T-helper 2 cell (primary cell): ENCODE measurements around the gene BRINP3.

Source experiments
- DNase-seq, 5 experiments: peaks; one replicate each; pipeline versions ENCODE4 v3.0.0 to v3.0.0-alpha.2; 2012 to 2022

Gene BRINP3

GRCh38 chr1:190444464-190444863 is 33.2 kb downstream of the BRINP3 start:
- no peak for DNase-seq

GRCh38 chr1:190439447-190439846 is 38.2 kb downstream of the BRINP3 start:
- no peak for DNase-seq

- no peak for DNase-seq
Measured at GRCh38 chr1:190436615-190437014, 41.0 kb downstream of the BRINP3 start.

- DNase-seq: no peak
Measured at GRCh38 chr1:190429932-190430331, 47.7 kb downstream of the BRINP3 start.

- no peak for DNase-seq
Measured at GRCh38 chr1:190429141-190429540, 48.5 kb downstream of the BRINP3 start.

- no peak for DNase-seq
Measured at GRCh38 chr1:190416239-190416638, 61.4 kb downstream of the BRINP3 start.

GRCh38 chr1:190413142-190413541 is 64.5 kb downstream of the BRINP3 start:
- no peak for DNase-seq

GRCh38 chr1:190403402-190403801 is 74.3 kb downstream of the BRINP3 start:
- DNase-seq: no peak

GRCh38 chr1:190399233-190399632 is 78.4 kb downstream of the BRINP3 start:
- no peak for DNase-seq

- DNase-seq: no peak
Measured at GRCh38 chr1:190391582-190391981, 86.1 kb downstream of the BRINP3 start.

GRCh38 chr1:190377991-190378390 is 99.7 kb downstream of the BRINP3 start:
- DNase-seq: no peak

GRCh38 chr1:190377294-190377693 is 100.4 kb downstream of the BRINP3 start:
- no peak for DNase-seq

- DNase-seq: no peak
Measured at GRCh38 chr1:190376044-190376443, 101.6 kb downstream of the BRINP3 start.

- DNase-seq: peak in 1 of 5 experiments; percentile 7
Measured at GRCh38 chr1:190373705-190374336, 103.8 kb downstream of the BRINP3 start.

- no peak for DNase-seq
Measured at GRCh38 chr1:190367200-190367599, 110.5 kb downstream of the BRINP3 start.

GRCh38 chr1:190365283-190365682 is 112.4 kb downstream of the BRINP3 start:
- DNase-seq: no peak

- no peak for DNase-seq
Measured at GRCh38 chr1:190353538-190354101, 124.0 kb downstream of the BRINP3 start.

GRCh38 chr1:190344454-190344853 is 133.2 kb downstream of the BRINP3 start:
- no peak for DNase-seq

GRCh38 chr1:190338829-190339228 is 138.8 kb downstream of the BRINP3 start:
- no peak for DNase-seq

GRCh38 chr1:190328871-190329270 is 148.8 kb downstream of the BRINP3 start:
- no peak for DNase-seq

- DNase-seq: no peak
Measured at GRCh38 chr1:190328361-190328760, 149.3 kb downstream of the BRINP3 start.

- no peak for DNase-seq
Measured at GRCh38 chr1:190327271-190327670, 150.4 kb downstream of the BRINP3 start.

- no peak for DNase-seq
Measured at GRCh38 chr1:190323530-190323929, 154.1 kb downstream of the BRINP3 start.

GRCh38 chr1:190322274-190322673 is 155.4 kb downstream of the BRINP3 start:
- no peak for DNase-seq

- no peak for DNase-seq
Measured at GRCh38 chr1:190320952-190321351, 156.7 kb downstream of the BRINP3 start.
